HG03460 (cell line): ENCODE results near the gene CNOT8.
"Not testable (repeated sequence)": the region's sequence is repeated elsewhere in the genome, so short reads cannot be mapped to it uniquely, and the experiment has no call there.

Source experiments
- ATAC-seq: cut with Tn5 transposase; IDR thresholded peaks from one replicate; pipeline ENCODE4 v1.9.1; 2021; ENCODE audit not compliant: unreplicated experiment

The CNOT8 gene

DNA sequence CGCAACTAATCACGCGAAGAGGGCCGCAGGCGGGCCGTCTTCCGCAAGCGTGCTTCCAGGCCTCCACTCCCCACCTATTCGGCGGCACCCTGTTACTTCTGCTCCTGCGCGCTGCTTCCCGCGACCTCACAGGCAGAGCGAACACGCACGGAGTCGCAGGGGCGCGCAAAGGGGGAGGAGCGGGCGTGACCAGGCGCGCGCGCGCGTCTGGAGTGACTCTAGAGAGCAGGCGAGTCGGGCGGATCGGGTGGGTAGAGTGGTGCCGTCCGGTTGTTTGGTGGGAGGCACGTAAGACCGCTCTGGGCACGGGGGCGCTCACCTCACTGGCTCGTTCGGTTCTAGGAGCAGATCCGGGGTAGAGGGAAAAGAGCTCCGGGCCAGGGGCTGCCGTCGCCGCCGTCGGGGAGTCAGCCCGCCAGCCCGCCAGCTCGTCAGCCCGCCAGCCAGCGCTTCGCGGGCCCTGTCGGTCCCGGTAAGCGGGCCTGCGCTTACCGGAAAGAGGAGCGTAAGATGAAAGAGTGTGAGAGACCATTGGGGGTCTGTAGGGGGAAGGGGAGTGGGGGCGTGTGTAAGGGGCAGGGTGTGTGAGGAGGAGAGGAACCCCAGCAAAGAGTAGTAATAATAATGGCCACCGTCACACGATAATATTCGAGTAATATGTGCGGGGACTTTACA is at the start of gene CNOT8:
CNOT8 (plus strand) TSS at position 331 of the 675 bp plus-strand sequence. CDS start 4,652 bp downstream, outside the sequence.
- peak; percentile 75 for ATAC-seq

GRCh38 chr5:154811239-154811638 is 47.2 kb upstream of the CNOT8 start:
- ATAC-seq = no peak

- ATAC-seq = no peak
These were observed 46.6 kb upstream of the CNOT8 start for GRCh38 chr5:154811653-154812465.

- no peak for ATAC-seq
These were observed 45.3 kb upstream of the CNOT8 start for GRCh38 chr5:154813158-154813557.

DNA sequence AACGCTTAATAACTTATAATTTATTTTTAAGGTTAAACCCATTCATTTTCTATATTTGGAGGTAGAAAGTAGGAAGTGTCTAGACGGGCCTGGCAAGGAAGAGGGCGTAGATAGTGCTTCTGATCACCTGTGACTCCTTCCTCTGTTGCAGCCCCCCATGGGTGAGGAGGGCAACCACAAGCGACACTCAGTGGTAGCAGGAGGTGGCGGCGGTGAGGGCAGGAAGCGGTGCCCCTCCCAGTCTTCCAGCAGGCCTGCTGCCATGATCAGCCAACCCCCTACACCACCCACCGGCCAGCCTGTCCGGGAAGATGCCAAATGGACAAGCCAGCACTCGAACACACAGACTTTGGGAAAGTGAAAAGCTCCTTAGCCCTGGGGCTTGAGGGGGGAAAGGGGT is 44.7 kb upstream of the CNOT8 start:
- no peak for ATAC-seq

GRCh38 chr5:154815025-154815424 is 43.4 kb upstream of the CNOT8 start:
- no peak for ATAC-seq

DNA sequence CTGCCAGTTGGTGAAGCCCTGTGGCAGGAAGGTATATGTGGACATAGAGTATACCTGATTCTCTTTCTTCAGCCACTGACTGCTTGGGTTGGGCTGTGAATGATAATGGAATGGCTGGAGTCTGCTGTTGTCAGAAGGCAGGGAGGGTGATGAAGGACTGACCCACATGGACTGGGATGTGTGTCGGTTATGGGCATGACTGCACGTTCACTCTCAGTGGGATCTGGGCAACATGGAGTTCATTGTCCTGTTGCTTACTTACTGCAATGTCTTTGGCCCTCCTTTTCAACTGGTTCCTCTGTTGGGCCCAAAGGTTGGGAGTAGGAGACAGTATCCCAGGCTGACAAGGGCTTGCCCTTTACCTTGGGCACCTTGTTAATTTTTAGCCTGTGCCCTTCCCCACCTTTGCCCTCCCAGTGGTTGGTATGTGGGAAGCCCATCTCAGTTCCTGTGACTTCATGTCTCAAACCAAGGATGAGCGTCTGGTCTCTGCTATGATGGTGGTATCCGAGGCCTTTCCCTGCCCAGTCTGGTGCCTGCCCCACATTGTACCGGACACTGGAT is 42.7 kb upstream of the CNOT8 start:
- no peak for ATAC-seq

DNA sequence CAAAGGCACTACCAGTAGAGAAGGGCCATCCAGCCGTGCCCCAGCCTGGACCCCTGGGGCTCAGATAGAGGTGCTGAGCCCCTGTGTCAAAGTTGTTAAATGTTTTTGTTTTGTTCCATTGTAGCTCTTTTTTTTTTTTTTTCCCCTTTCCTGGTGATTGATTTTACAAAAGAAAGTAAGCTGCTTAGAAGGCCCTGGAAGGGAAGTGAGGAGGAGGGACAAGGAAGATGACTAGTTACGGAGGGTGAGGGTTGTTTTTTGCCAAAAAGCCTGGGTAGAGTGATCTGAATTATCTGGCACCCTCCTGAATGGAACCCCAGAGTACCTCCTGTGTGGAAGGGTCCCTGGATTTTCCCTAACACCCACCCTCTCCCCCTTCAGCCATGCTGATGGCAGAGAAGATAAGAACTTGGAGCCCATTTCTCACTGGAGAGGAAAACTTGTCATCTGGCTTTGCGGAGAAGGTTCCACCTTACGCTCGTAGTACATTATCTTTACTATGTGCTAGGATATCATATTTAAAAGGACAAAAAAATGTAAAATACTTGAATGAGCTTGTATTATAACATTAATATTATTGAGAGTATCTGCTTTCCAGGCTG is 41.4 kb upstream of the CNOT8 start:
- ATAC-seq = no peak

DNA sequence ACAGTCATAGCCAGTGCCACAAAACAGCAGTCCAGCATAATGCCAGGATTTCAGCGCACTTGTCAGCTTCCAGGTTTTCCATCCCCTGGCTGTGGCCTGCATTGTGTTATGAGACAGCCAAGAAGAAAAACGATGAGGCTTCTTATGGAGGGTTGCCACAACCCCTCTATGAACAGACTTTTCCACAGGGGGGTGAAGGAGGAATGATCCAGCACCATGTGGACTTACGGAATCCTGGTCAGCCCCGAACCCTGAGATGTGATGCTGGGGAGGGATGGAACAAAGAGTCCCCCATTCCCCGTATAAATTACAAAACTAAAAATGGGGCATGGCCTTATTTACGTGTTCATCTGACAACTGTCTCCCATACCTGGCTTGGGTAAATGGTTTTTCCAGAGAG is 40.6 kb upstream of the CNOT8 start:
- no peak for ATAC-seq

- ATAC-seq = no peak
These were observed 39.8 kb upstream of the CNOT8 start for GRCh38 chr5:154818471-154819116.

DNA sequence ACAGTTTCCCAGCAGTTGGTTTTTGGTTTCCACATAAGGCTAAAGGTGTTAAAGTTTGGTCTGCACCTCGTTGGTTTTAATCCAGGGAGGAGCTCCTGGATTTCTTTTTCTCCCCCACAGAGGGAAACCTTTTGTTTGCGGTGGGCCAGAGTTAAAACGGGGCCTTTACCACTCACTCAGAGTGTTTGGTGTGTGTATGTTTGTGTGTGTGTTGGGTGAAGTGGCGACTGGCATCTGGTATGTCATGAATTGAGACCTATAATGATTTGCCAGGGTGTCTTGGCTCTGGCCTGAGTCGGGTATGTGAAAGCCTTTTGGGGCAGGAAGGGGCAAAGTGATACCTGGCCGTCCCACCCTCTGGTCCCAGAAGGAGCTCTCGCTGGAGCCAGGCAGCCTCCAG is 38.9 kb upstream of the CNOT8 start:
- ATAC-seq = no peak

DNA sequence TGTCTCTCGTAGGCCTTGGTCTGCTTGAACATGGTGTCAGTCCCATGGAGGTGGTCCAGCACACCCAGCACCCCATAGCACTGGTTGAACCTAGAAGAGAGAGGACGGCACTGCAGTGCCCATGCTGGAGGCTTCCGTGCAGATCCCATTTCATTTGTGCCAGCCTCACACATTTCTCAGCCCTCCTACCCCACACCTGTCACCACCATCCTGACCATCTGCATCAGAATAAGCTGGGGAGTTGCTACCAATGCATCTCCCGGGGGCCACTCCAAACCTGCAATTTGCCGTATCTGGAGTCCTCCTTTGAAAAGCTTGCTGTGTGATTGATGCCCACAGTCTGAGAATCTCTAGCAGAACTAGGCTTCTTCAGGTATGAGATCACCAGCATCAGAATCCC is 38.0 kb upstream of the CNOT8 start:
- ATAC-seq = no peak

GRCh38 chr5:154822896-154823295 is 35.5 kb upstream of the CNOT8 start:
- ATAC-seq = not testable (repeated sequence)

GRCh38 chr5:154823605-154824004 is 34.8 kb upstream of the CNOT8 start:
- no peak for ATAC-seq

- ATAC-seq = no peak
These were observed 34.4 kb upstream of the CNOT8 start for GRCh38 chr5:154824070-154824469.

DNA sequence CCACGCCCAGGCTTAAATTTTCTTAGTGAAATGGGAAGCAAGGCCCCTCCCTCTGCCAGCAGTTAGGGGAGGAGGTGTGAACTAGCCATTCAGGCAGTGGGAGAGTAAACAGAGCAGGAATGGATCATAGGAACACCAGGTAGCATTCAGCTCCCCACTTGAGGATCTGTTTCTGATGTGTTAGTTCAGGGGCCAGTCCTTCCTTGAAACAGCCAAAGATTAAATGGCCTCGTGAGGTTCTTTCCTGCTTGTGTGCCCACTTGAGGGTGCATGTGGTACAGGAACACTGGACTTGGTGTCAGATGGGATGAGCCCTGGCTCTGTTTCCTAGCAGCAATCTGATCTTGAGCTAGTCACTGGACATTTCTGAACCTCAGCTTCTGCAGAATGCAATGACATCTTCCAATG is 29.2 kb upstream of the CNOT8 start:
- no peak for ATAC-seq

GRCh38 chr5:154829589-154830218 is 28.7 kb upstream of the CNOT8 start:
- ATAC-seq = no peak

DNA sequence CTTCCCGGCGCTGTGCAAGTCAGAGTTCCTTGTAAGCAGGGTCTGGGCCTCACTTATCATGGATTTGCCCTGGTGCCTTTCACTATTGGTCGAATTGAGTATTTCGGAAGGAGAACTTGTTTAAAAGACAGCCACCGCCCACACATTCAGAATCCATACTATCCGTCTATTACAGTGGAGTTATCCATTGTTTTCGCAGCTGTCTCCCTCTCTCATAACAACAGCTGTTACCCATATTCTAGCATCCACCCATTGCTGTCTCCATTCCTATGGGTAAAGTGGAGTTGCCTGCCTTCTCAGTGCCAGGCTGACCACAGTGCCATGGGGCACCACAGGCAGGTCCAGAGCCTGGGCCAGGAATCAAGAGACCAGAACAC is 28.2 kb upstream of the CNOT8 start:
- no peak for ATAC-seq

DNA sequence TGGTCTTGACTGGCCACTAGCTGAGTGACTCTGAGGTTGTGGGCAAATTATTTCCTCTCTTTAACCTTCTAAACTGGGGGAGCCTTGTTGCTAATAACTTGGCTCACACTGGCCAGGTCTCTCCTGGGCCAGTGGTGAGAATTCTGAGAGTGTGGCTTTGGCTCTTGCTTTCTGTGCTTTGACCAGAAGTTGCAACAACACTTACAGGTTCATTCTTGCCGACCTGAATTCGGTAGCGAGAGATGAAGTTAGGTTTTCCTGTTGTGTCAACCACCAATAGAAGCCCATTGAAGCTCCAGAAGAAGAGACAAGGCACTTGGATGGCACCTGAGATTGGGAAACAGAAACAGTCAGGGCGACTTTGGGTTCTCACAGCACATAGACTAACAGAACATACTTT is 27.8 kb upstream of the CNOT8 start:
- ATAC-seq = no peak

- ATAC-seq = no peak
These were observed 27.0 kb upstream of the CNOT8 start for GRCh38 chr5:154831451-154831850.

DNA sequence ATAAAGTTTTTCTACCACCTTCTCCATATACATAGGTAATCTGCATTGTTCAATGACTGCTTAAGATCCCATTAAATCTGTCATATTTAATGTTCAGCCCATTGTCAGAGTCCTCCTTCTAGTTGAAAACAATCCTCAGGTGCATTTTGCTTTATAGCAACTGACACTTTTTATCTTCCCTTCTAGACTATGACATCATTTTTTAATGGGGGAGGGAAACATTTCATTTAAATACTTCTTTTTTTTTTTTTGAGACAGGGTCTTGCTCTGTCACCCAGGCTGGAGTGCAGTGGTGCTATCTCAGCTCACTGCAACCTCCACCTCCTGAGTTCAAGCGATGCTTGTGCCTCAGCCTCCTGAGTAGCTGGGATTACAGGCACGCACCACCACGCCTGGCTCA is 25.6 kb upstream of the CNOT8 start:
- not testable (repeated sequence) for ATAC-seq
